ENCODE data around the gene HECW1.
"Not testable (repeated sequence)": the region's sequence is repeated elsewhere in the genome, so short reads cannot be mapped to it uniquely, and the experiment has no call there.

The HECW1 gene

DNA sequence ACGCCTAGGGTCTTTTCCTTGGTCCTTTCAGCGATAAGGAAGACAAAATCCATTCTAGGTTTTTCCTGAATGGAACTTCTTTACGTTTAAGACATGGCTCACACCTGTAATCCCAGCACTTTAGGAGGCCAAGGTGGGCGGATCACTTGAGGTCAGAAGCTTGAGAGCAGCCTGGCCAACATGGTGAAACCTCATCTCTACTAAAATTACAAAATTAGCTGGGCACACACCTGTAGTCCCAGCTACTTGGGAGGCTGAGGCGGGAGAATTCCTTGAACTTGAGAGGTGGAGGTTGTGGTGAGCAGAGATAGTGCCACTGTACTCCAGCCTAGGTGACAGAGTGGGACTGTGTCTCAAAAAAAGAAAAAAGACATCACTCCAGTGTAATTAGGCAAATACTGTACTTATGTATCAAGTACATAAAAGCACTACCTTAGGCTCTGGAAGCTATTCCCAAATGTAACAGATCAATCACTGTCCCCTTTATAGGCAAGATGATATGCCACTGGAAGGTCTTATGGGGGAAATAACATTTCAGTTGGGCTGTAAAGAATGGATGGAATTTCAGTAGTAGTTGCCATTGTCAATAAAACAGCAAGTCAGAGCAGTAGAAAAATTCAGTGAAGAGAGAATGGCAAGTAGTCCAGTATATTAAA lies 476.2 kb downstream of the HECW1 start:
- no peak for DNase-seq

GRCh38 chr7:43589133-43589478 lies 476.7 kb downstream of the HECW1 start:
- no peak for DNase-seq

GRCh38 chr7:43589728-43590127 lies 477.3 kb downstream of the HECW1 start:
- DNase-seq: no peak

GRCh38 chr7:43590862-43591557 lies 478.6 kb downstream of the HECW1 start:
- peak in 1 of 2 experiments; percentile 57 for DNase-seq

- no peak for DNase-seq
Measured at GRCh38 chr7:43591558-43592180, 479.2 kb downstream of the HECW1 start.

DNA sequence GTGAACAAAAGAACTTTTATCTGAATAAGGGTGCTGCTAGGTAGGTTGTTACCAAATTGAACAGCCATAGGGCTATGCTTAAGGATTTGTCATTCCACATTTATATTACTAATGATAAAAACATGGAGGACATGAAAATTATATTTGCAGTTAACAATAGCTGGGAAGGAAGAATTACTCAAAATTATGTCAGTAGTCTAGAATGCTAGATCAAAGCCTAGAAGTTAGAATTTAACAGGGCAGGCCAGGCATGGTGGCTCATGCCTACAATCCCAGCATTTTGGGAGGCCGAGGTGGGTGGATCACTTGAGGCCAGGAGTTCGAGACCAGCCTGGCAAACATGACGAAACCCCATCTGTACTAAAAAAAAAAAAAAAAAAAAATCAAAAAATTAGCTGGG lies 479.9 kb downstream of the HECW1 start:
- no peak for DNase-seq

DNA sequence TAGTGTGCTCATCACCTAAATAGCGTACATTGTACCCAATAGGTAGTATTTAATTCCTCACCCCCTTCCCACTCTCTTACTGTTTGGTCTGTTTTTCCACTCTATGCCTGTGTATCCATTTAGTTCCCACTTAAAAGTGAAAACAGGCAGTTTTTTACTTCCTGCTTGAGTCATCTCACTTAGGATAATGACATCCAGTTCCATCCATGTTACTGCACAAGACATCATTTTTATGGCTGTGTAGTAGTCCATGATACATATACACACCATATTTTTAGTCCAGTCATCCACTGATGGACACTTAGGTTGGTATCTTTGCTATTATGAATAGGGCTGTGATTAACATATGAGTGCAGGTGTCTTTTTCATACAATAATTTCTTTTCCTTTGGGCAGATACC lies 480.6 kb downstream of the HECW1 start:
- DNase-seq: no peak

DNA sequence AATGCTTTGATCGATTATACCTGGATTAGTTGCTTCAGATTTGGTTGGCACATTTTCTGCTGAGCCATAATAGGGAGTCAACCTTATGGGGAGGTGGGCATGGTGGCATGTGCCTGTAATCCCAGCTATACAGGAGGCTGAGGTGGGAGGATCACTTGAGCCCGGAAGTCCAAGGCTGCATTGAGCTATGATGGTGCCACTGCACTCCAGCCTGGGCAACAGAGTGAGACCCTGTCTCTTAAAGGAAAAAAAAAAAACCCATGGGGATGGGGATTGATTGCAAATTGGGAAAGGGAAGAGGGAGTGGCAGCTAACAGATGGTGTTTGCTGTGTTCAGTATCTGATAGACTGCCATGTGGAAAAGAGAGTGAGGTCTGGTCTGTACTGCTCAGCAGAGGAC lies 481.6 kb downstream of the HECW1 start:
- no peak for DNase-seq

- DNase-seq: not testable (repeated sequence)
Measured at GRCh38 chr7:43596426-43596825, 484.0 kb downstream of the HECW1 start.

DNA sequence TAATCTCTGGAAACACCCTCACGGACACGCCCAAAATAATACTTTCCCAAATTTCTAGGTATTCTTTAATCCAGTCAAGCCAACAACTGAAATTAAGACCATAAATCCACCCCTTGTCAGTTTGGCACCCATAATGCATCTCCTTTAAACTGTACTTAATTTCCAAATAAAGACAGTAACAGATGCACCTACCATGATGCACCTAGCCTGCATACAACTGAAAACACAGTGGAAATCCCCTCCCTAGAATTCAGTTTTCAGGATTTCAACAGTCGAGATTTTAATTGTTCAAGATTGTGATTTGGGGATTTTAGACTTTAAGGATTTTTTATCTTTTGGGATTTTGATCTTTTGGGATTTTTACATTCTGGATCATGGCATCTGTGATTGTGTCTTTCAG lies 487.6 kb downstream of the HECW1 start:
- no peak for DNase-seq

DNA sequence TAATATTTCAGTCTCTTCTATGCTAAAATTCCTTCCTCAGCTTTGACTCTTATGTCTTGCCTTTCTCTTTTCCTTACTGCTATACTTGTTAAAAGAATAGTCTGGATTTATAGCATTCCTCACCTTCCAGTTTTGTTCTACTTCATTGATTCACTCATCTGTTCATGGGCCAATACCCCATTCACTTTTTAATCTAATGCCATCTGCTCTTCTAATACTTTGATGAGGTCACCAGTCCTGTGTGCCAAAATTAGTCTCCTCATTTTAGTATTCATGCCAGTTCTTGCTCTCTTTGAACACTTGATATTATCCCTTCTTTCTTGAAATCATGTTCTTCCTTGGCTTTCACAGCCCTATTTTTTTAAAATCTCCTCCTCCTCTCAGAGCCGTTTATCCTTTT lies 489.8 kb downstream of the HECW1 start:
- DNase-seq: no peak

- DNase-seq: no peak
Measured at GRCh38 chr7:43604251-43604650, 491.8 kb downstream of the HECW1 start.

DNA sequence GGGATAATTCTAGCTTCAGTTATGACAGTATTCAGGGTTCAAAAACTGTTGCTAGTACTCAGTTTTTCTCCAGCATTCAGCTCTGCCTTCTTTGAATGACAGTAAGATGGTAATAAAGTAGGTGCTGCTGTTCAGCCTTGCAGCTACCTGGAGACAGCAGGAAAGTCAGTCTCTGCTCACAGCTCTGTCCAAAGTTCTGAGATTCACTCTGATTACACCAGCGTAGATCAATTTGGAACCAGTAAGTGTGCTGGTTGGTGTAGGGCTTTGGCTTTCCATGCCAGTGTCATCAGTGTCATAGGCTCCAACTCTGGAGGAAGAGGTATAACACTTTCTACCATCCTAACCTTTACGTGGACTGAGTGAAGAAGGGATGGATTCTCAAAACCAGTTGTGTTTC lies 496.6 kb downstream of the HECW1 start:
- DNase-seq: no peak

GRCh38 chr7:43612128-43612527 lies 499.7 kb downstream of the HECW1 start:
- no peak for DNase-seq

DNA sequence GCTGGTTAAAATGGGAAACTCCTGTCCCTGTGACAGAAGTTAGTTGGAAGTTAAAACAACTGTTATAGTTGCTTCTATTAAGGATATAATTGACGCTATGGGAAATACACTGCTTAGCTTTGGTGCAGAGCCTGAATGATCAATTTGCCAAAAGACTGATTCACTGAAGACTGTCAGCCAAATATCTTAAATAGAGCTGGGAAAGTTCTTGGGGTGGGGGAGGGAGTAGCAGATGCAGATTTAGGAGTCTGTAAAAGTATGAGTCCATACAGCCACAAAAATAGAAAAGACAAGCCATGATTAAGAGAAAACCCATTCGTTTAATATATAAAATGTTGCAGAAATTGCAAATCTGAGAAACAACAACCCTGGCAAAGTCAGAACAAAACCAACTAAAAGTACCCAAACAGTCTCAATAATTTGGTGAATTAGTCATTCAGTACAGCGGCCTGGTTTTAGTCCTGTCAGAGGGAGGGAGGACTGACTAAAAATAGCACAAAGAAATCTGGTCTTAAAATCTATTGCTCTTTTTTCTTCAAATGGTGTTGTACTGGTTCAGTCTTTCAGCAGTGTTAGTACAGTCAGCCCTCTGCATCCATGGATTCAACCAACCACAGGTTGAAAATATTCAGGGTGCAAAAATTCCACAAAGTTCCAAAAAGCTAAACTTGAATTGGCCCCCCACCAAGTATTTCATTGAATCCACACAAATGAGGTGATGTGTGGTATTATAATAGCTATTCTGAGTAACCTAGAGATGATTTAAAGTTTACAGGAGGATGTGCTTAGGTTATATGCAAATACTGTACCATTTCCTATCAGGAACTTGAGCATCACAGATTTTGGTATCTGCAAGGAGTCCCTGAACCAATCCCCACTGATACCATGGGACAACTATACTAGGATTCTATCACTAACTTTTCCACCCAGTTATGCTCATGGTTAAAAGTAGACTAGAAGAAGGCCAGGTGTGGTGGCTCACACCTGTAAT lies 500.4 kb downstream of the HECW1 start:
- no peak for DNase-seq
